GM12878 (cell line): ENCODE results near the gene MARCHF9. TPM values are rescaled to one million over a fixed set of nuclear protein-coding genes. Genes with fewer than 3 reads are reported as not detected.

Source experiments
- ATAC-seq: fragments of 200-7000 bp; cut with Tn5 transposase; 3 replicates; pipeline ENCODE4 v1.9.1; 2020; ENCODE audit warnings: mild to moderate bottlenecking, moderate library complexity
- BruUV-seq: library from RNA; stranded (reverse); fragments of 400-500 nt; replicated peaks from 2 replicates; lab custom pipeline; 2021; lab: Mats Ljungman, UMichigan
- CTCF ChIA-PET: fragments of 300-600 bp; sonication (Branson Sonifier 250); formaldehyde crosslinking; extraction: SDS; loops from one replicate; lab custom pipeline; 2021; ENCODE audit warnings: inconsistent platforms; lab: Yijun Ruan, JAX
- POLR2A ChIA-PET: fragments of 350-600 bp; formaldehyde crosslinking; extraction: SDS; loops from one replicate; lab custom pipeline; 2021; ENCODE audit warnings: inconsistent platforms; lab: Charles Lee
- RAD21 ChIA-PET: fragments of 300-600 bp; sonication (Branson Sonifier 250); formaldehyde crosslinking; loops from one replicate; lab custom pipeline; 2023; ENCODE audit warnings: antibody characterized with exemption; ENCODE audit not compliant: unreplicated experiment; lab: Charles Lee
- SMC1A ChIA-PET: fragments of 300-600 bp; sonication (Branson Sonifier 250); formaldehyde crosslinking; loops from one replicate; lab custom pipeline; 2023; ENCODE audit not compliant: unreplicated experiment, uncharacterized antibody; lab: Charles Lee
- DNase-seq: peaks from one replicate; pipeline ENCODE4 v3.0.0-alpha.2; 2011; ENCODE audit warnings: low read depth, low spot score
- FAIRE-seq: peaks from 3 replicates; lab custom pipeline; 2011; peaks lifted over from hg19 to GRCh38; lab: Jason Lieb, UNC
- H2AFZ ChIP-seq: 2 replicates; pipeline ENCODE4 v1.6.0; 2011; ENCODE audit warnings: low read depth, low read length, control low read depth; ENCODE audit not compliant: control insufficient read depth
- H3K27ac ChIP-seq: 2 replicates; pipeline ENCODE4 v1.5.1; 2011; ENCODE audit warnings: control low read depth; ENCODE audit not compliant: control insufficient read depth, insufficient read depth
- H3K27me3 ChIP-seq, 2 experiments: replicated peaks in 1 of 2; 2 replicates each; pipeline versions ENCODE4 v1.6.0 to v1.6.1; 2011; ENCODE audit warnings: low read length in 1 of 2; ENCODE audit not compliant: control insufficient read depth in 2 of 2, insufficient read depth in 2 of 2
- H3K36me3 ChIP-seq, 2 experiments: 2 replicates each; pipeline ENCODE4 v1.5.1; 2011; ENCODE audit warnings: low read length in 1 of 2; ENCODE audit not compliant: control insufficient read depth in 2 of 2, insufficient read depth in 2 of 2
- H3K4me1 ChIP-seq: 2 replicates; pipeline ENCODE4 v1.6.1; 2011; ENCODE audit warnings: mild to moderate bottlenecking, low read length, moderate library complexity, mixed read lengths; ENCODE audit not compliant: control insufficient read depth, insufficient read depth
- H3K4me2 ChIP-seq: 2 replicates; pipeline ENCODE4 v1.6.0; 2011; ENCODE audit warnings: control low read depth; ENCODE audit not compliant: control insufficient read depth, insufficient read depth
- H3K4me3 ChIP-seq: fragments of 200-600 bp; sonication (generic); 2 replicates; pipeline ENCODE4 v1.5.1; 2016
- H3K79me2 ChIP-seq: 2 replicates; pipeline ENCODE4 v1.6.0; 2011; ENCODE audit warnings: low read length; ENCODE audit not compliant: control insufficient read depth, insufficient read depth
- H3K9ac ChIP-seq: 2 replicates; pipeline ENCODE4 v1.8.0; 2011; ENCODE audit warnings: low read length, control low read depth, mixed read lengths; ENCODE audit not compliant: control insufficient read depth, insufficient read depth
- H3K9me3 ChIP-seq: replicated peaks from 3 replicates; pipeline ENCODE4 v1.5.1; 2011; ENCODE audit warnings: mild to moderate bottlenecking, low read length; ENCODE audit not compliant: control insufficient read depth, insufficient read depth
- H4K20me1 ChIP-seq: 2 replicates; pipeline ENCODE4 v1.6.0; 2011; ENCODE audit not compliant: control insufficient read depth, insufficient read depth
- CHD2 ChIP-seq: IDR thresholded peaks from 2 replicates; pipeline ENCODE4 v1.6.1; 2011; ENCODE audit warnings: low read depth, low read length, improper control_type of control experiment, borderline replicate concordance
- CREB1 ChIP-seq: IDR thresholded peaks from 2 replicates; pipeline ENCODE4 v1.6.1; 2012; ENCODE audit warnings: low read depth, mild to moderate bottlenecking, inconsistent platforms
- PAX5 ChIP-seq: IDR thresholded peaks from 2 replicates; pipeline ENCODE4 v1.6.1; 2011; ENCODE audit warnings: low read depth, low read length, borderline replicate concordance
- POLR2AphosphoS5 ChIP-seq: IDR thresholded peaks from 2 replicates; pipeline ENCODE4 v1.6.1; 2011; ENCODE audit warnings: mild to moderate bottlenecking, low read length, inconsistent platforms
- STAT3 ChIP-seq: IDR thresholded peaks from 2 replicates; pipeline ENCODE4 v1.6.1; 2011; ENCODE audit warnings: low read depth, low read length, improper control_type of control experiment
- ZBTB40 ChIP-seq: fragments of 450-650 bp; IDR thresholded peaks from 2 replicates; pipeline ENCODE4 v1.6.1; 2016; ENCODE audit warnings: mild to moderate bottlenecking, moderate library complexity, borderline replicate concordance
- WGBS: methylation state at CpG from one replicate; pipeline ENCODE4 v1.1.6; 2016; ENCODE audit warnings: low lambda C conversion rate; ENCODE audit not compliant: insufficient replicate concordance, insufficient coverage; ENCODE audit errors: missing lambda C conversion rate; 5-methylcytosine and 5-hydroxymethylcytosine counted together
- in situ Hi-C: fragments of 300-500 bp; cut with MboI; formaldehyde crosslinking; loops from 9 replicates; pipeline ENCODE4 v1.14.3; 2018; ENCODE audit warnings: mixed read lengths
- intact Hi-C: fragments of 100-400 bp; cut with micrococcal nuclease; formaldehyde crosslinking; loops from one replicate; pipeline ENCODE4 v1.14.2; 2022; ENCODE audit not compliant: unreplicated experiment
- polyA plus RNA-seq, 11 experiments: library from polyadenylated mRNA; depleted of rRNA in 4 of 11; unstranded in 6 of 11; stranded (reverse) in 5 of 11; fragments of >200 nt; fragmentation: Nextera tagmentation in 4 of 11; fragmentation: Illumina TruSeq in 1 of 11; extraction: Ambion mirVana in 4 of 11; extraction: Trizol in 1 of 11; gene quantifications; 1 replicate in 1 of 11; 2 replicates in 10 of 11; pipeline versions ENCODE4 v1.2.1 to v1.2.3, GENCODE V29; 2011 to 2016; ENCODE audit warnings: inconsistent platforms in 2 of 11, missing spikeins in 2 of 11, low read depth in 1 of 11
- total RNA-seq, 4 experiments: library from RNA; depleted of rRNA in 3 of 4; stranded (reverse); fragments of >200 nt in 3 of 4; fragmentation: Illumina TruSeq in 1 of 4; extraction: Trizol in 1 of 4; gene quantifications; 2 replicates each; pipeline versions ENCODE4 v1.2.1 to v1.2.3, GENCODE V29; 2013 to 2021

MARCHF9 gene
- total and polyA plus RNA-seq, 10 of the 15 experiments (the other 5 are each of a cell fraction or from before 2014, with no cell fraction given), result 2.4 to 29.3 (median 13.0) TPM

- H3K27me3 ChIP-seq, result no peaks in the 10 kb centered on the region
- no peak overlapping the region for H3K9ac ChIP-seq
- BruUV-seq, result no TSS peak
- ChIA-PET POLR2A (no interaction called here), CTCF (interaction anchor here (1.2 to 2.1 kb wide), 2 partner anchors 18 to 25 kb away, joined by 4 to 9 read pairs; no protein-coding TSS in a partner anchor), RAD21 (interaction anchor here (0.6 kb wide), 1 partner anchor 127 kb away, joined by 4 read pairs; no protein-coding TSS in a partner anchor), SMC1A (no interaction called here)
- WGBS, result 91% methylated on average over 6 of the region's 7 CpGs
- no peak overlapping the region for H3K4me2 ChIP-seq
- in situ Hi-C loops, result no loop called here
- no peaks in the 10 kb centered on the region for H3K9me3 ChIP-seq
- intact Hi-C loops, result no loop called here
- ATAC-seq, result no peak
- no peak for FAIRE-seq
- peaks cover 9% of the 10 kb centered on the region for H3K4me1 ChIP-seq
- H3K36me3 ChIP-seq, result no peaks in the 10 kb centered on the region
- H2AFZ ChIP-seq, result no peak overlapping the region
- H3K79me2 ChIP-seq, result peaks cover 4% of the 10 kb centered on the region
- TF ChIP-seq STAT3 (no peak), PAX5 (no peak), CREB1 (no peak), CHD2 (no peak), ZBTB40 (no peak), POLR2AphosphoS5 (no peak)
- DNase-seq, result no peak
- H4K20me1 ChIP-seq, result no peaks in the 10 kb centered on the region
- H3K4me3 ChIP-seq, result no peak overlapping the region
- H3K27ac ChIP-seq, result no peak overlapping the region
Observed at GRCh38 chr12:57777911-57778310, 23.0 kb downstream of the MARCHF9 start.
